ENCODE data around the gene RAB1A.

RAB1A gene

DNA sequence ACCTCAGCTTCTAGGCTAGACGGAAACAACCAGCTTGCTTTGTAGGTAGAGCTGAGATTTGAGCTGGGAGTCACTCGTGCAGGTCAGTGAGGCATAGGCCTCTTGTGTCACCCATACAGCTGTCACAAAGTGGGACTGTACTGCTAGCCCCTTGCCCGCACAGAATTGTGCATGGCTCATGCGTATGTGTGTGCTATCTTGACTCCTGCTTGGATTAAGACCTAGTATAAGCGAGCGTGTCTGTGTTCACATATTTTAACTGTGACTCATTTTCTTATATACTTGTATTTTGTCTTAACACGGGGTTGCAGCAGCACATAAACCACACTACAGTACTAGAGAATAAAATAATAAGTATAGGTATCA lies 53.6 kb downstream of the RAB1A start:
- DNase-seq (ENCODE audit: low read depth): peak; percentile 64
- TF ChIP-seq, protein P1, sequence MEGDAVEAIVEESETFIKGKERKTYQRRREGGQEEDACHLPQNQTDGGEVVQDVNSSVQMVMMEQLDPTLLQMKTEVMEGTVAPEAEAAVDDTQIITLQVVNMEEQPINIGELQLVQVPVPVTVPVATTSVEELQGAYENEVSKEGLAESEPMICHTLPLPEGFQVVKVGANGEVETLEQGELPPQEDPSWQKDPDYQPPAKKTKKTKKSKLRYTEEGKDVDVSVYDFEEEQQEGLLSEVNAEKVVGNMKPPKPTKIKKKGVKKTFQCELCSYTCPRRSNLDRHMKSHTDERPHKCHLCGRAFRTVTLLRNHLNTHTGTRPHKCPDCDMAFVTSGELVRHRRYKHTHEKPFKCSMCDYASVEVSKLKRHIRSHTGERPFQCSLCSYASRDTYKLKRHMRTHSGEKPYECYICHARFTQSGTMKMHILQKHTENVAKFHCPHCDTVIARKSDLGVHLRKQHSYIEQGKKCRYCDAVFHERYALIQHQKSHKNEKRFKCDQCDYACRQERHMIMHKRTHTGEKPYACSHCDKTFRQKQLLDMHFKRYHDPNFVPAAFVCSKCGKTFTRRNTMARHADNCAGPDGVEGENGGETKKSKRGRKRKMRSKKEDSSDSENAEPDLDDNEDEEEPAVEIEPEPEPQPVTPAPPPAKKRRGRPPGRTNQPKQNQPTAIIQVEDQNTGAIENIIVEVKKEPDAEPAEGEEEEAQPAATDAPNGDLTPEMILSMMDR (conservative IDR thresholded peaks at IDR 0.05; ENCODE audit: control insufficient read depth, insufficient read depth, low read depth, low read length): no peak
- H3K4me3 ChIP-seq (ENCODE audit: control insufficient read depth, low read depth, low read length): no peak overlapping the region

DNA sequence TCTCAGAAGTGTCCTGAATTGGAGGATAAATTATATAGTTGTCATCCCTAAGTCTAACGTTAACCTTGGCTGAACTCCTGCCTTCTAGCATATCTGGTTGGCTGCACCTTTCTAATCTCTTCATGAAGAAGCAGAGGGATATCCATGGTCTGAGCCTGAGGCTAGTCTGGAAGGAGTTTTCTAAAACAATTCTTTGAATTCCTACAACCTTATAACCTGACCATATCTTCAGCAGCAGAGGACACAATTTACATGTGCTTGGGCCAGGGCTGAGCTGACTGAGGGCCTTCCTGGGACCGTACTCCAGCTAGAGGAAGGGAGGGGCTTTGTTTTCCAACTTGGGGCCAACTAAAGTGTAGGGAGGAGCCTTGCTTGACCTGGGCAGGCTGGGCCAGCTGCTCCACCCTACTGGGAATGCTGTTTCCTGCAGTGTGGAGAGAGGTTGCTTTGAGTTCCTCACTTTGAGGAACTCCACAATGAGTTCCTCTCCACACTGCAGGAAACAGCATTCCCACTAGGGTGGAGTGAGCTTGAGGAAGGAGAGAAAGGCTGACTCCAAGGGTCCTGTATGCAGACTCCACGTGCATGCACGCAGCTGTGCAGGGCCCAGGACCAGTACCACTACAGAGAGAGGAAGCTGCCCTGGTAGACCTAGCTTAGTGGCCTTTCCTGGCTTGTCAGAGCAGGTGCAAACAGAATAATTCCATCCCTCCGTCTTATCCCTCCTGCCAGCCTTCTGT lies 54.1 kb downstream of the RAB1A start:
- no peak for DNase-seq (ENCODE audit: low read depth)
- H3K4me3 ChIP-seq (ENCODE audit: control insufficient read depth, low read depth, low read length): no peak overlapping the region
- TF ChIP-seq, protein P1 (conservative IDR thresholded peaks at IDR 0.05; ENCODE audit: control insufficient read depth, insufficient read depth, low read depth, low read length): no peak

DNA sequence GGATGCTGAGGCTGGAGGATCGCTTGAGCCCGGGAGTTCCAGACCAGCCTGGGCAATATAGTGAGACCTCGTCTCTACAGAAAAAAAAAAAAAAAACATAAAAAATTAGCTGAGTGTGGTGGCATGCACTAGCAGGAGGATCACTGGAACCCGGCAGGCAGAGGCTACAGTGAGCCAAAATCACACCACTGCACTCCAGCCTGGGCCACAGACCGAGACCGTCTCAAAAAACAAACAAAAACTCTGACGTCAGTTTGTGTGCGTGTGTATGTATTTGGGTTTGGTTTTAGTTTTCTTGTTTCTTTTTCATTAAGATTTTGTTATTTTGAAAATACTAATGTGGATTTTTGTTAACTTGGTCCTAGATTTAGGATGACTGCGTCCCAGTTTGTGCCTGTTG lies 54.7 kb downstream of the RAB1A start:
- no peak for DNase-seq (ENCODE audit: low read depth)

DNA sequence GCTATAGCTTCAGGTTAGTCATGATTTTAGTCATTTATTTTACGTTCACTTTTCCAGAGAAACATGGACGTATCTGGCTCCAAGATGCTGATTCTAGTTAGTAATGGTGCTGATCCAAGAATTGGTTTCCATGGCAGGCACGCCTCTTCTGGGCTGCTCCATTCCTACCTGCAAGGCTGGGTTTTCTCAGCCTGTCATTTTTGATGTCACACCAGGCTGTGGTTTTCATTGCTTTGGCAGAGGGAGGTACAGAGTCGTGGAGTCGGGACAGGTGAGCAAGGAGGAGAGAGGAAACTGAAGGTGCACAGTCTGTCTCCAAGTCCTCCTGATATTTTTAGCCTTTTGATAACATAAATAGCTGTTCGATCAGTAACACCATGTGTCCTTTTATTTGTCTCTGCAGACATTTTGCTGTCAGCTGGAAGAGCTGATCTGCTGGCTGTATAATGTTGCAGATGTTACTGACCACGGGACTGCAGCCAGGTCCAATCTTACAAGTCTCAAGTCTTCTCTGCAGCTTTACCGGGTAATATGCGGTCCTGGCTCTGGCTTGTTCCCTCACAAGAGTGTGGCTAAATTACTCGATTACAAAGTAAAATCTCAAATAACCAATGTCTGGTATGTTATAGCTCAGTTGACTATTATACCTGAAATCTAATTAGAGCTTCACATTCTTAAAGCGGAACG lies 55.9 kb downstream of the RAB1A start:
- no peak for DNase-seq (ENCODE audit: low read depth)
- no peak overlapping the region for H3K4me3 ChIP-seq (ENCODE audit: control insufficient read depth, low read depth, low read length)
- TF ChIP-seq, protein P1 (conservative IDR thresholded peaks at IDR 0.05; ENCODE audit: control insufficient read depth, insufficient read depth, low read depth, low read length): no peak

More for the DNA sequence above, 54.7 kb downstream of the RAB1A start:
- TF ChIP-seq, protein P1 (conservative IDR thresholded peaks at IDR 0.05; ENCODE audit: control insufficient read depth, insufficient read depth, low read depth, low read length): no peak
- H3K4me3 ChIP-seq (ENCODE audit: control insufficient read depth, low read depth, low read length): no peak overlapping the region

DNA sequence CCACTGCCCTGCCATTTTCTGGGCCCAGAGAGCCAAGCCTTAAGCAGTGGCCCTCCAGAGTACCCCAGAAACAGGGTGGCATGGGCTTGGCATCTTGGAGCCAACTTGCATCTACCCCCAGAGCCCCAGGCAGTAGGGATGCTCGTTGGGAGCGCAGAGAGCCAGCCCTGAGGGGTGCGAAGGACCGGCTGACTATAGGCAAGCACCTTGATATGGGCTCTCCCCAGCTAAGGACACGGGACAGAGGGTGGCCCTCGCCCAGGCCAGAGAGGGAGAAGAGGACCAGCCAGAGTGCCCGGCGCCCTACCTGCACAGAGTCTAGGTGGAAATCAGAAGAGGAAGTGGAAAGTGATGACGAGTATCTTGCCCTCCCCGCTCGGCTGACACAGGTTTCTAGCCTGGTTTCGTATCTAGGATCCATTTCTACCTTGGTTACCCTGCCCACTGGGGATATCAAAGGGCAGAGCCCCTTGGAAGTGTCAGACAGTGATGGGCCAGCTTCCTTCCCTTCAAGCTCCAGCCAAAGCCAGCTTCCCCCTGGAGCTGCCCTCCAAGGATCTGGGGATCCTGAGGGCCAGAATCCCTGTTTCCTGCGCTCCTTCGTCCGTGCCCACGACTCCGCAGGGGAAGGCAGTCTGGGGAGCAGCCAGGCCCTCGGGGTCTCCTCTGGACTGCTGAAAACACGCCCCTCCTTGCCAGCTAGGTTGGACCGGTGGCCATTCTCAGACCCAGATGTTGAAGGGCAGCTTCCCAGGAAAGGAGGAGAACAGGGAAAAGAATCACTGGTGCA lies 57.5 kb downstream of the RAB1A start:
- TF ChIP-seq, protein P1 (conservative IDR thresholded peaks at IDR 0.05; ENCODE audit: control insufficient read depth, insufficient read depth, low read depth, low read length): no peak

DNA sequence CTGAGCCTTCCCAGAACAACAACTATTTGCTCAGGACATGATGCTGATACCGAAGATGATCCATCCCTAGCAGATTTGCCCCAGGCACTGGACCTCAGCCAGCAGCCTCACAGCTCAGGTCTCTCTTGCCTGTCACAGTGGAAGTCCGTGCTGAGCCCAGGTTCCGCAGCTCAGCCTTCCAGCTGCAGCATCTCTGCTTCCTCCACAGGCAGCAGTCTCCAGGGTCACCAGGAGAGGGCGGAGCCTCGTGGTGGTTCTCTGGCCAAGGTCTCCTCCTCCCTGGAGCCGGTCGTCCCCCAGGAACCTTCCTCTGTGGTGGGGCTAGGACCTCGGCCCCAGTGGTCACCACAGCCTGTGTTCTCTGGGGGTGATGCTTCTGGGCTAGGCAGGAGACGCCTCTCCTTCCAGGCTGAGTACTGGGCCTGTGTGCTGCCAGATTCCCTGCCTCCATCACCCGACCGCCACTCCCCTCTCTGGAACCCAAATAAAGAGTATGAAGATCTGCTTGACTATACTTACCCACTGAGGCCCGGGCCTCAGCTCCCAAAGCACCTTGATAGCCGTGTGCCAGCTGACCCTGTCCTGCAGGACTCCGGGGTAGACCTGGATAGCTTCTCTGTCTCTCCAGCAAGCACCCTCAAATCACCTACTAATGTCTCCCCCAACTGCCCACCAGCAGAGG lies 58.3 kb downstream of the RAB1A start:
- TF ChIP-seq, protein P1 (conservative IDR thresholded peaks at IDR 0.05; ENCODE audit: control insufficient read depth, insufficient read depth, low read depth, low read length): peak; percentile 39
- no peak for DNase-seq (ENCODE audit: low read depth)

More for the DNA sequence above, 57.5 kb downstream of the RAB1A start:
- no peak for DNase-seq (ENCODE audit: low read depth)
- no peak overlapping the region for H3K4me3 ChIP-seq (ENCODE audit: control insufficient read depth, low read depth, low read length)

More for the DNA sequence above, 58.3 kb downstream of the RAB1A start:
- H3K4me3 ChIP-seq (ENCODE audit: control insufficient read depth, low read depth, low read length): no peak overlapping the region
